Measurements from ENCODE around the gene C1QB. TPM values are rescaled to one million over a fixed set of nuclear protein-coding genes. Genes with fewer than 3 reads are reported as not detected.
"Not testable (repeated sequence)": the region's sequence is repeated elsewhere in the genome, so short reads cannot be mapped to it uniquely, and the experiment has no call there.

Gene C1QB
- polyA plus RNA-seq, 1 donor (not counting 4 experiments of a cell fraction or from before 2014, with no cell fraction given), result not detected

- TF ChIP-seq CTCF (optimal IDR thresholded peaks at IDR 0.05 in 1 of 3, IDR thresholded peaks at IDR 0.05 in 1 of 3, conservative IDR thresholded peaks at IDR 0.05 in 1 of 3; ENCODE audit: extremely low read depth in 1 of 3, insufficient read depth in 2 of 3, low read length in 3 of 3), result peak; percentile 38 to 73 (median 53)
- no peak for TF ChIP-seq EZH2 (IDR thresholded peaks at IDR 0.05; ENCODE audit: low read length)
- Histone ChIP-seq H3K9me3 (ENCODE audit: control insufficient read depth, low read depth, low read length) (no peaks in the 10 kb centered on the region), H3K9ac (ENCODE audit: control insufficient read depth, extremely low read depth, insufficient read depth, low read length) (no peak overlapping the region), H2AFZ (ENCODE audit: control insufficient read depth, low read length) (no peak overlapping the region), H3K27ac (ENCODE audit: control insufficient read depth, insufficient read depth, low read length) (no peak overlapping the region), H3K4me1 (ENCODE audit: control insufficient read depth, extremely low read depth, insufficient read depth, low read length) (no peaks in the 10 kb centered on the region), H4K20me1 (ENCODE audit: control insufficient read depth, extremely low read depth, insufficient read depth, low read length) (peaks cover 5% of the 10 kb centered on the region), H3K27me3 (ENCODE audit: control insufficient read depth, extremely low read depth, insufficient read depth, low read length) (peaks cover 6% of the 10 kb centered on the region), H3K4me2 (ENCODE audit: control insufficient read depth, extremely low read depth, insufficient read depth, low read depth, low read length) (no peak overlapping the region), H3K9me1 (ENCODE audit: control insufficient read depth, extremely low read depth, insufficient read depth, low read length) (peaks cover 2% of the 10 kb centered on the region), H3K4me3 (ENCODE audit: control insufficient read depth in 2 of 3, extremely low read depth in 1 of 3, insufficient read depth in 2 of 3, low read depth in 1 of 3, low read length in 3 of 3) (no peak overlapping the region), H3K36me3 (ENCODE audit: control insufficient read depth in 2 of 2, extremely low read depth in 1 of 2, insufficient read depth in 2 of 2, low read length in 2 of 2) (no peaks in the 10 kb centered on the region), H3K79me2 (ENCODE audit: control insufficient read depth, insufficient read depth, low read length) (no peaks in the 10 kb centered on the region)
- FAIRE-seq, result no peak
- no peak for DNase-seq (ENCODE audit: low read depth, low spot score)
- dilution Hi-C loops (cut with MboI; ENCODE audit: extremely low pct_ligation_motif_present, low sequenced_read_pairs), result no loop called here
These were observed 12.7 kb downstream of the C1QB start for GRCh38 chr1:22665752-22666151.

GRCh38 chr1:22666412-22666811 lies 13.4 kb downstream of the C1QB start:
- dilution Hi-C loops (cut with MboI; ENCODE audit: extremely low pct_ligation_motif_present, low sequenced_read_pairs), result no loop called here
- DNase-seq (ENCODE audit: low read depth, low spot score), result no peak
- TF ChIP-seq CTCF (optimal IDR thresholded peaks at IDR 0.05 in 1 of 3, IDR thresholded peaks at IDR 0.05 in 1 of 3, conservative IDR thresholded peaks at IDR 0.05 in 1 of 3; ENCODE audit: extremely low read depth in 1 of 3, insufficient read depth in 2 of 3, low read length in 3 of 3) (no peak), EZH2 (IDR thresholded peaks at IDR 0.05; ENCODE audit: low read length) (no peak)

DNA sequence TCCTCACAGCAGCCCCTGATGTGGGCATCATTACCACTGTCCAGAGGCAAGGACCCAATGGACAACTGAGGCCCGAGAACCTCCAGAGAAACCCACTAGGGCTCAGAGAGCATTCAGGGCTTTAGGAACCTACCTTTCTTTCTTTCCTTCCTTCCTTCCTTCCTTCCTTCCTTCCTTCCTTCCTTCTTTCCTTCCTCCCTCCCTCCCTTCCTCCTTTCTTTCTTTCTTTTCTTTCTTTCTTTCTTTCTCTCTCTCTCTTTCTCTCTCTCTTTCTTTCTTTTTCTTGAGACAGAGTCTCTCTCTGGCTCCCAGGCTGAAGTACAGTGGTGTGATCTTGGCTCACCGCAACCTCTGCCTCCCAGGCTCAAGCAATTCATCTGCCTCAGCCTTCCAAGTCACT lies 15.8 kb downstream of the C1QB start:
- H3K79me2 ChIP-seq (ENCODE audit: control insufficient read depth, insufficient read depth, low read length); H3K4me3 ChIP-seq (ENCODE audit: control insufficient read depth in 2 of 3, extremely low read depth in 1 of 3, insufficient read depth in 2 of 3, low read depth in 1 of 3, low read length in 3 of 3); H3K27ac ChIP-seq (ENCODE audit: control insufficient read depth, insufficient read depth, low read length); H3K36me3 ChIP-seq (ENCODE audit: control insufficient read depth in 2 of 2, extremely low read depth in 1 of 2, insufficient read depth in 2 of 2, low read length in 2 of 2); FAIRE-seq; H3K9ac ChIP-seq (ENCODE audit: control insufficient read depth, extremely low read depth, insufficient read depth, low read length); H2AFZ ChIP-seq (ENCODE audit: control insufficient read depth, low read length); H3K9me3 ChIP-seq (ENCODE audit: control insufficient read depth, low read depth, low read length); DNase-seq (ENCODE audit: low read depth, low spot score); H4K20me1 ChIP-seq (ENCODE audit: control insufficient read depth, extremely low read depth, insufficient read depth, low read length); H3K4me2 ChIP-seq (ENCODE audit: control insufficient read depth, extremely low read depth, insufficient read depth, low read depth, low read length); H3K9me1 ChIP-seq (ENCODE audit: control insufficient read depth, extremely low read depth, insufficient read depth, low read length); H3K4me1 ChIP-seq (ENCODE audit: control insufficient read depth, extremely low read depth, insufficient read depth, low read length); dilution Hi-C loops (cut with MboI; ENCODE audit: extremely low pct_ligation_motif_present, low sequenced_read_pairs): not testable (repeated sequence)
- H3K27me3 ChIP-seq (ENCODE audit: control insufficient read depth, extremely low read depth, insufficient read depth, low read length), result peaks cover 15% of the 10 kb centered on the region

More at GRCh38 chr1:22666412-22666811, 13.4 kb downstream of the C1QB start:
- no peak overlapping the region for H3K9ac ChIP-seq (ENCODE audit: control insufficient read depth, extremely low read depth, insufficient read depth, low read length)
- no peak for FAIRE-seq
- no peaks in the 10 kb centered on the region for H3K4me1 ChIP-seq (ENCODE audit: control insufficient read depth, extremely low read depth, insufficient read depth, low read length)
- no peaks in the 10 kb centered on the region for H3K79me2 ChIP-seq (ENCODE audit: control insufficient read depth, insufficient read depth, low read length)
- no peaks in the 10 kb centered on the region for H3K36me3 ChIP-seq (ENCODE audit: control insufficient read depth in 2 of 2, extremely low read depth in 1 of 2, insufficient read depth in 2 of 2, low read length in 2 of 2)
- H3K9me1 ChIP-seq (ENCODE audit: control insufficient read depth, extremely low read depth, insufficient read depth, low read length), result peaks cover 2% of the 10 kb centered on the region
- H2AFZ ChIP-seq (ENCODE audit: control insufficient read depth, low read length), result no peak overlapping the region
- no peaks in the 10 kb centered on the region for H3K9me3 ChIP-seq (ENCODE audit: control insufficient read depth, low read depth, low read length)
- H4K20me1 ChIP-seq (ENCODE audit: control insufficient read depth, extremely low read depth, insufficient read depth, low read length), result peaks cover under 1% of the 10 kb centered on the region
- H3K27ac ChIP-seq (ENCODE audit: control insufficient read depth, insufficient read depth, low read length), result no peak overlapping the region
- no peak overlapping the region for H3K4me2 ChIP-seq (ENCODE audit: control insufficient read depth, extremely low read depth, insufficient read depth, low read depth, low read length)
- no peak overlapping the region for H3K4me3 ChIP-seq (ENCODE audit: control insufficient read depth in 2 of 3, extremely low read depth in 1 of 3, insufficient read depth in 2 of 3, low read depth in 1 of 3, low read length in 3 of 3)
- H3K27me3 ChIP-seq (ENCODE audit: control insufficient read depth, extremely low read depth, insufficient read depth, low read length), result peaks cover 9% of the 10 kb centered on the region

Data from keratinocyte (primary cell).